Endothelial cell of umbilical vein (primary cell): ENCODE data around the gene MMP11.

ENCODE experiments used
- CTCF ChIP-seq, 2 donors: IDR thresholded peaks; 1 replicate in 1 of 2; 2 replicates in 1 of 2; pipeline ENCODE4 v1.5.1; 2011; ENCODE audit warnings: low read length in 2 of 2, mild to moderate bottlenecking in 2 of 2, moderate library complexity in 2 of 2, control low read depth in 1 of 2, inconsistent platforms in 1 of 2, low read depth in 1 of 2; ENCODE audit not compliant: insufficient read depth in 1 of 2; ENCODE audit errors: extremely low read depth in 1 of 2
- EZH2 ChIP-seq: IDR thresholded peaks from 2 replicates; pipeline ENCODE4 v1.6.1; 2012; ENCODE audit warnings: borderline replicate concordance, low read depth, mild to moderate bottlenecking, moderate library complexity, low read length, inconsistent platforms; ENCODE audit not compliant: severe bottlenecking
- FOS ChIP-seq: IDR thresholded peaks from 2 replicates; pipeline ENCODE4 v1.6.1; 2011; ENCODE audit warnings: mild to moderate bottlenecking, low read length, moderate library complexity, borderline replicate concordance; ENCODE audit not compliant: insufficient read depth
- GATA2 ChIP-seq: IDR thresholded peaks from 2 replicates; pipeline ENCODE4 v1.7.0; 2011; ENCODE audit warnings: low read depth, mild to moderate bottlenecking, moderate library complexity, mixed read lengths, low read length; ENCODE audit not compliant: insufficient read length, insufficient read depth
- JUN ChIP-seq: IDR thresholded peaks from 2 replicates; pipeline ENCODE4 v1.6.1; 2011; ENCODE audit warnings: borderline replicate concordance, low read depth; ENCODE audit not compliant: insufficient read length, insufficient read depth
- MAX ChIP-seq: IDR thresholded peaks from 2 replicates; pipeline ENCODE4 v1.6.1; 2011; ENCODE audit not compliant: insufficient read depth, insufficient read length
- MYC ChIP-seq: IDR thresholded peaks from one replicate; pipeline ENCODE4 v1.6.1; 2011; ENCODE audit warnings: mild to moderate bottlenecking, low read depth, low read length
- POLR2A ChIP-seq: IDR thresholded peaks from 2 replicates; pipeline ENCODE4 v1.6.1; 2012; ENCODE audit warnings: low read depth, mild to moderate bottlenecking, control low read depth, low read length
- POLR2AphosphoS5 ChIP-seq: IDR thresholded peaks from 2 replicates; pipeline ENCODE4 v1.6.1; 2012; ENCODE audit warnings: low read depth, mild to moderate bottlenecking, control low read depth, low read length, moderate library complexity; ENCODE audit not compliant: insufficient read depth

GRCh38 chr22:23815541-23816155 is 43.0 kb downstream of the MMP11 start:
- TF ChIP-seq POLR2A (no peak), CTCF (IDR thresholded peaks at IDR 0.05; ENCODE audit: extremely low read depth in 1 of 2, insufficient read depth in 1 of 2, low read depth in 1 of 2, low read length in 2 of 2) (no peak), EZH2 (no peak), JUN (no peak), POLR2AphosphoS5 (no peak), MAX (no peak), FOS (no peak), MYC (no peak), GATA2 (no peak)
